Measurements from ENCODE around the gene NOTO.

Gene NOTO

GRCh38 chr2:73258913-73259215 lies 56.5 kb downstream of the NOTO start:
- no peak for DNase-seq

GRCh38 chr2:73259276-73259675 lies 56.9 kb downstream of the NOTO start:
- no peak for DNase-seq

GRCh38 chr2:73259704-73260337 lies 57.4 kb downstream of the NOTO start:
- no peak for DNase-seq

- DNase-seq: peak; percentile 26
These were observed 58.1 kb downstream of the NOTO start for GRCh38 chr2:73260338-73260984.
